Vagina (tissue), 2 donors: ENCODE data around the gene ENAH.

Experiments
- CTCF ChIP-seq, 3 experiments: fragments of 450-650 bp in 2 of 3; fragments of 200-600 bp in 1 of 3; sonication (generic) in 1 of 3; IDR thresholded peaks; one replicate each; pipeline ENCODE4 v1.5.1; 2017 to 2019; ENCODE audit warnings: antibody characterized with exemption in 3 of 3, mild to moderate bottlenecking in 2 of 3, moderate library complexity in 2 of 3
- POLR2A ChIP-seq, 2 donors: fragments of 450-650 bp; IDR thresholded peaks; one replicate each; pipeline ENCODE4 v1.6.1; 2017; ENCODE audit warnings: antibody characterized with exemption in 2 of 2, mild to moderate bottlenecking in 2 of 2, moderate library complexity in 2 of 2
- POLR2AphosphoS5 ChIP-seq, 2 donors: sonication (generic); formaldehyde crosslinking; IDR thresholded peaks; one replicate each; pipeline ENCODE4 v1.9.0; 2017; ENCODE audit warnings: antibody characterized with exemption in 2 of 2, mild to moderate bottlenecking in 2 of 2, low read depth in 1 of 2; ENCODE audit not compliant: insufficient read depth in 1 of 2

- TF ChIP-seq POLR2A (IDR thresholded peaks at IDR 0.05) (no peak), CTCF (IDR thresholded peaks at IDR 0.05) (no peak), POLR2AphosphoS5 (IDR thresholded peaks at IDR 0.05; ENCODE audit: insufficient read depth in 1 of 2, low read depth in 1 of 2) (no peak)
Observed at GRCh38 chr1:225691861-225692516, 39.1 kb upstream of the ENAH start.
